ENCODE results near the gene SPTAN1. TPM values are rescaled to one million over a fixed set of nuclear protein-coding genes. Genes with fewer than 3 reads are reported as not detected.

SPTAN1 gene
- total RNA-seq, 1 experiment from 2014 or later: 344 TPM

- Mint-ChIP-seq H3K36me3 (ENCODE audit: insufficient read depth, unreplicated experiment) (peaks cover 14% of the 10 kb centered on the region), H3K27me3 (ENCODE audit: unreplicated experiment) (no peaks in the 10 kb centered on the region), H3K9me3 (ENCODE audit: low read depth, unreplicated experiment) (no peaks in the 10 kb centered on the region), H3K27ac (ENCODE audit: unreplicated experiment) (no peak overlapping the region), H3K4me3 (ENCODE audit: low read depth, unreplicated experiment) (no peak overlapping the region), H3K4me1 (ENCODE audit: low read depth, unreplicated experiment) (no peaks in the 10 kb centered on the region)
- CTCF ChIA-PET: no interaction called here
- no TSS peak for BruUV-seq (replicated peaks)
- DNase-seq: no peak
- intact Hi-C loops (cut with micrococcal nuclease; ENCODE audit: unreplicated experiment): no loop called here
- TF ChIP-seq CTCF (IDR thresholded peaks at IDR 0.05; ENCODE audit: unreplicated experiment): no peak
These were observed 25.7 kb upstream of the SPTAN1 start for GRCh38 chr9:128526720-128527119.

- H3K27me3 Mint-ChIP-seq (ENCODE audit: unreplicated experiment): no peaks in the 10 kb centered on the region
- no peaks in the 10 kb centered on the region for H3K9me3 Mint-ChIP-seq (ENCODE audit: low read depth, unreplicated experiment)
- CTCF ChIA-PET: no interaction called here
- BruUV-seq (replicated peaks): no TSS peak
- no peak overlapping the region for H3K4me3 Mint-ChIP-seq (ENCODE audit: low read depth, unreplicated experiment)
- no peak for DNase-seq
- no peaks in the 10 kb centered on the region for H3K4me1 Mint-ChIP-seq (ENCODE audit: low read depth, unreplicated experiment)
- H3K36me3 Mint-ChIP-seq (ENCODE audit: insufficient read depth, unreplicated experiment): peaks cover 10% of the 10 kb centered on the region
- H3K27ac Mint-ChIP-seq (ENCODE audit: unreplicated experiment): no peak overlapping the region
- intact Hi-C loops (cut with micrococcal nuclease; ENCODE audit: unreplicated experiment): no loop called here
- no peak for TF ChIP-seq CTCF (IDR thresholded peaks at IDR 0.05; ENCODE audit: unreplicated experiment)
These were observed 23.8 kb upstream of the SPTAN1 start for GRCh38 chr9:128528445-128529160.

GRCh38 chr9:128529191-128529590, 23.2 kb upstream of the SPTAN1 start:
- TF ChIP-seq CTCF (IDR thresholded peaks at IDR 0.05; ENCODE audit: unreplicated experiment): no peak
- Mint-ChIP-seq H3K4me3 (ENCODE audit: low read depth, unreplicated experiment) (no peak overlapping the region), H3K9me3 (ENCODE audit: low read depth, unreplicated experiment) (no peaks in the 10 kb centered on the region), H3K36me3 (ENCODE audit: insufficient read depth, unreplicated experiment) (peaks cover 10% of the 10 kb centered on the region), H3K27ac (ENCODE audit: unreplicated experiment) (no peak overlapping the region), H3K4me1 (ENCODE audit: low read depth, unreplicated experiment) (no peaks in the 10 kb centered on the region), H3K27me3 (ENCODE audit: unreplicated experiment) (no peaks in the 10 kb centered on the region)
- no peak for DNase-seq
- BruUV-seq (replicated peaks): no TSS peak
- CTCF ChIA-PET: no interaction called here
- intact Hi-C loops (cut with micrococcal nuclease; ENCODE audit: unreplicated experiment): no loop called here

- Mint-ChIP-seq H3K4me1 (ENCODE audit: low read depth, unreplicated experiment) (no peaks in the 10 kb centered on the region), H3K9me3 (ENCODE audit: low read depth, unreplicated experiment) (no peaks in the 10 kb centered on the region), H3K27ac (ENCODE audit: unreplicated experiment) (no peak overlapping the region), H3K36me3 (ENCODE audit: insufficient read depth, unreplicated experiment) (peaks cover 21% of the 10 kb centered on the region), H3K27me3 (ENCODE audit: unreplicated experiment) (no peaks in the 10 kb centered on the region), H3K4me3 (ENCODE audit: low read depth, unreplicated experiment) (no peak overlapping the region)
- intact Hi-C loops (cut with micrococcal nuclease; ENCODE audit: unreplicated experiment): no loop called here
- TF ChIP-seq CTCF (IDR thresholded peaks at IDR 0.05; ENCODE audit: unreplicated experiment): no peak
- no peak for DNase-seq
- CTCF ChIA-PET: interaction anchor here (0.7 kb wide), 1 partner anchor 44 kb away, joined by 3 read pairs; no protein-coding TSS in a partner anchor
- no TSS peak for BruUV-seq (replicated peaks)
These were observed 19.8 kb upstream of the SPTAN1 start for GRCh38 chr9:128532581-128532980.

All from Calu3 (cell line).